Glutamatergic neuron (in vitro differentiated cells): ENCODE measurements around the gene NOLC1. TPM values are rescaled to one million over a fixed set of nuclear protein-coding genes. Genes with fewer than 3 reads are reported as not detected.

ENCODE experiments used
- DNase-seq: peaks from one replicate; pipeline ENCODE4 v3.0.0; 2022
- H3K27ac Mint-ChIP-seq: one replicate; pipeline ENCODE4 v1.8.0; 2020; ENCODE audit warnings: mild to moderate bottlenecking, mixed read lengths, inconsistent platforms; ENCODE audit not compliant: unreplicated experiment
- H3K27me3 Mint-ChIP-seq: one replicate; pipeline ENCODE4 v1.8.0; 2020; ENCODE audit warnings: mild to moderate bottlenecking, moderate library complexity, mixed read lengths, inconsistent platforms; ENCODE audit not compliant: unreplicated experiment
- H3K36me3 Mint-ChIP-seq: one replicate; pipeline ENCODE4 v1.8.0; 2020; ENCODE audit warnings: mild to moderate bottlenecking, mixed read lengths, inconsistent platforms; ENCODE audit not compliant: unreplicated experiment
- H3K4me1 Mint-ChIP-seq: one replicate; pipeline ENCODE4 v1.8.0; 2020; ENCODE audit warnings: mild to moderate bottlenecking, low read depth, mixed read lengths, inconsistent platforms; ENCODE audit not compliant: unreplicated experiment
- H3K4me3 Mint-ChIP-seq: one replicate; pipeline ENCODE4 v1.8.0; 2020; ENCODE audit warnings: mild to moderate bottlenecking, mixed read lengths, inconsistent platforms; ENCODE audit not compliant: unreplicated experiment
- H3K9me3 Mint-ChIP-seq: one replicate; pipeline ENCODE4 v1.8.0; 2020; ENCODE audit warnings: mild to moderate bottlenecking, moderate library complexity, mixed read lengths, inconsistent platforms; ENCODE audit not compliant: unreplicated experiment
- total RNA-seq: library from RNA; stranded (reverse); fragmentation: NEBNext Ultra II Directional; extraction: Animal tissue kit (Norgen Biotek cat#: 25700); gene quantifications from one replicate; pipeline ENCODE4 v1.2.1, GENCODE V29; 2021; ENCODE audit not compliant: unreplicated experiment
- TF ChIP-seq, protein P1 (sequence below): fragments of 200-600 bp; sonication (generic); IDR thresholded peaks from one replicate; pipeline ENCODE4 v1.5.0; 2021; ENCODE audit not compliant: partially characterized antibody, unreplicated experiment

Gene NOLC1
- total RNA-seq, 1 donor from 2014 or later: 59.5 TPM

DNA sequence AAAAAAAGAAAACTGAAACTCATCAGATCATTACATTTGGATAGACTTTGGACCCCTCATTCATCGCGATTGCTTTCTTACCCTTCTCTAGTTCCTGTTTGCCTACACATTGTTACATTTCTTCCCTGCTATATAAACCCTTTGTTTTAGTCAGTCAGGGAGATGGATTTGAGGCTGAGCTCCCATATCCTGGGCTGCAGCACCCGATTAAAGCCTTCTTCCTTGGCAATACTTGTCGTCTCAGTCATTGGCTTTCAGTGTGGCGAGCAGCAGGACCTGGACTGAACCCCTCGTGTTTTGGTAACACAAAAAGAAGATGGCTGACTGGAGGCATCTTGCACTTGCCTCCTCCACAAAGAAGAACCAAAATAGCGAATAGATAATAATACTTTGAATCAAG, 39.8 kb downstream of the NOLC1 start:
- TF ChIP-seq, protein P1, sequence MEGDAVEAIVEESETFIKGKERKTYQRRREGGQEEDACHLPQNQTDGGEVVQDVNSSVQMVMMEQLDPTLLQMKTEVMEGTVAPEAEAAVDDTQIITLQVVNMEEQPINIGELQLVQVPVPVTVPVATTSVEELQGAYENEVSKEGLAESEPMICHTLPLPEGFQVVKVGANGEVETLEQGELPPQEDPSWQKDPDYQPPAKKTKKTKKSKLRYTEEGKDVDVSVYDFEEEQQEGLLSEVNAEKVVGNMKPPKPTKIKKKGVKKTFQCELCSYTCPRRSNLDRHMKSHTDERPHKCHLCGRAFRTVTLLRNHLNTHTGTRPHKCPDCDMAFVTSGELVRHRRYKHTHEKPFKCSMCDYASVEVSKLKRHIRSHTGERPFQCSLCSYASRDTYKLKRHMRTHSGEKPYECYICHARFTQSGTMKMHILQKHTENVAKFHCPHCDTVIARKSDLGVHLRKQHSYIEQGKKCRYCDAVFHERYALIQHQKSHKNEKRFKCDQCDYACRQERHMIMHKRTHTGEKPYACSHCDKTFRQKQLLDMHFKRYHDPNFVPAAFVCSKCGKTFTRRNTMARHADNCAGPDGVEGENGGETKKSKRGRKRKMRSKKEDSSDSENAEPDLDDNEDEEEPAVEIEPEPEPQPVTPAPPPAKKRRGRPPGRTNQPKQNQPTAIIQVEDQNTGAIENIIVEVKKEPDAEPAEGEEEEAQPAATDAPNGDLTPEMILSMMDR: no peak
- Mint-ChIP-seq H3K36me3 (peaks cover 9% of the 10 kb centered on the region), H3K27me3 (peaks cover 3% of the 10 kb centered on the region), H3K9me3 (peaks cover 15% of the 10 kb centered on the region), H3K4me3 (no peak overlapping the region), H3K4me1 (no peaks in the 10 kb centered on the region), H3K27ac (no peak overlapping the region)
- DNase-seq: no peak

DNA sequence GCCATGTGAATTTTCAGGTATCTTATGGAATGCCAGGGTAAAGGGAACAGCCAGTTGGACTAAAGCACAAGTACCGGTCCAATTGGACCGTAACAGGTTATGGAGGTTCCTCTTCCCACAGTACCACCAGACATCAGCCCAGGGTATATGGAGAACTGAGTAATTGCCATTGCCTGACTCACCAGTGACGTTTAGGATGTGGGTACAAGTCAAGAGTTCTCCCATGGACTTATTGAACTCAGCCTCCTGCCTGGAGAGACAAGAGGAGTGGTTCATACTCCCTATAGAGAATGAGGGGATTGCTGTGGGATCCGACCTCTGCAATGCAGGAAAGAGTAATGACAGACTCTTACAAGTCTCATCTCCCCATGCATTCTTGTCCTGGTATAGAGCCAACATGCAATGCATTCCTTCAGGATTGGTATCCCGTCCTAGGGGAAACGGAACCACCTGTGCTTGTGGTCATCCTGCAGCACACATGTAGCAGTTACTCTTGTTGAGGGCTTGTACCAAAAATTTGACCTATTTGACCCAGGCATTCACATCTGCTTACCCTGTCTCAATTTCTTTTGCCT, 43.2 kb downstream of the NOLC1 start:
- Mint-ChIP-seq H3K27ac (no peak overlapping the region), H3K27me3 (peaks cover 3% of the 10 kb centered on the region), H3K4me3 (no peak overlapping the region), H3K9me3 (peaks cover 10% of the 10 kb centered on the region), H3K36me3 (peaks cover 16% of the 10 kb centered on the region), H3K4me1 (no peaks in the 10 kb centered on the region)
- no peak for DNase-seq
- TF ChIP-seq, protein P1: no peak

DNA sequence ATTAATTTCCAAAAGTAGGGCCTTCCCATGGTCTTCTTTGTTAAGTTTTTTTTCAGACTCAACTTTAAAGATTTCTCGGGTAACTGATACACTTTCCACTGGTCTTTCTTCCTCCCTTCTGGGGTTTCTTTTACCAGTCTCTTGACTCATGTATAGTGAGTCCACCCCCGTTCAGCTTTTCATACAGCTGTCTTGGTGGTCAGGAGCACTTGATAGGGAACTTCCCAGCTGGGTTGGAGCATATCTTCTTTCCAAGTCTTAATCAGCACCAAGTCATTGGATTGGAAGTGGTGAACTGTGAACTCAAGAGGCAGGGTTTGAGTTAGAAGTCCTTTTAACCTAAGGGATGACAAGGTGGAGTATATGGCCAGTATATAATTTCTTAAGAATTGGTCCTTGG, 44.7 kb downstream of the NOLC1 start:
- Mint-ChIP-seq H3K27ac (no peak overlapping the region), H3K9me3 (peaks cover 8% of the 10 kb centered on the region), H3K36me3 (peaks cover 9% of the 10 kb centered on the region), H3K4me1 (no peaks in the 10 kb centered on the region), H3K27me3 (peaks cover 3% of the 10 kb centered on the region), H3K4me3 (no peak overlapping the region)
- TF ChIP-seq, protein P1: no peak
- no peak for DNase-seq

DNA sequence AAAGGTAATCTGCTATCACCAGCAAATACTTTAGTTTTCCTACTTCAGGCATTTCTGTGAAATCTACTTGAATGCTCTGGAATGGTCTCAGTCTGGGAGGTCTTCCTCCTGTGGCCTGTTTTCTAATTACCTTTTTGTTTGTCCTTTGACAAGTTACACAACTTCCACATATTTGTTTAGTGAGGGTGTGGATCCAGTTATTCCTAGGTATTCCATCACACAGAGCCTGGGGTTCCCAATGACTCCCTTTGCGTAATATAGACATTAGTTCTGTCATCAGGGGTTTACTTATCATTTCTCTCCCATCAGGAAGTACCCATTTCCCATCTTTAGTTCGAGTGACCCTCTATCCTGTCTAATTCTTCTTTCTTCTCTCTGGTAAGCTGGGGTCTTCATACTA, 45.8 kb downstream of the NOLC1 start:
- no peaks in the 10 kb centered on the region for H3K4me1 Mint-ChIP-seq
- DNase-seq: no peak
- H3K27ac Mint-ChIP-seq: no peak overlapping the region
- TF ChIP-seq, protein P1: no peak
- peaks cover 3% of the 10 kb centered on the region for H3K27me3 Mint-ChIP-seq
- peaks cover 15% of the 10 kb centered on the region for H3K36me3 Mint-ChIP-seq
- H3K9me3 Mint-ChIP-seq: peaks cover 8% of the 10 kb centered on the region
- no peak overlapping the region for H3K4me3 Mint-ChIP-seq

DNA sequence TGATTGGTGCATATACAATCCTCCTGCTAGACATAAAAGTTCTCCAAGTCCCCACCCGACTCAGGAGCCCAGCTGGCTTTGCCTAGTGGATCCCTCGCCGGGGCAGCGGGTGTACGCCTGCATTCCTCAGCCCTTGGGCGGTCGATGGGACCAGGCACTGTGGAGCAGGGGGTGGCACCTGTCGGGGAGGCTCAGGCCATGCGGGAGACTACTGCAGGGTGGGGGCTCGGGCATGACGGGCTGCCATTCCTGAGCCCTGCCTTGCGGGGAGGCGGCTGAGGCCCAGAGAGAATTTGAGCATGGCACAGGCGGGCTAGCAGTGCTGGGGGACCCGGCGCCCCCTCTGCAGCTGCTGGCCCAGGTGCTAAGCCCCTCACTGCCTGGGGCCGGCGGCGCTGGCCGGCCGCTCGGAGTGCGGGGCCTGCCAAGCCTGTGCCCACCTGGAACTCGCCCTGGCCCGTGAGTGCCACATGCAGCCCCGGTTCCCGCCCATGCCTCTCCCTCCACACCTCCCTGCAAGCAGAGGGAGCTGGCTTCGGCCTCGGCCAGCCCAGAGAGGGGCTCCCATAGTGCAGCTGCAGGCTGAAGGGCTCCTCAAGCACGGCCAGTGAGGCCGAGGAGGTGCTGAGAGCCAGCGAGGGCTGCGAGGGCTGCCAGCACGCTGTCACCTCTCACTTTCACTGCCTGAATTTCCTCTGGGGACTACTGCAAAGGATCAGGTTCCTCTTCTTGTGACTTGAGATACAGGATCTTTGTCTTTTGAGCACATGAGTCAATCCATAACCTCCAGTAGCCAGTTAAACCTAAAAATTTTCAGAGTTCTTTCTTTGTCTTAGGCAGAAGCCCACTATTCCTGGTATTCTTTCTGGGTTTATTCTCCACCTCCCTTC, 48.8 kb downstream of the NOLC1 start:
- Mint-ChIP-seq H3K27ac (no peak overlapping the region), H3K4me1 (no peaks in the 10 kb centered on the region), H3K36me3 (peaks cover 21% of the 10 kb centered on the region), H3K4me3 (no peak overlapping the region), H3K9me3 (peaks cover 15% of the 10 kb centered on the region), H3K27me3 (peaks cover 1% of the 10 kb centered on the region)
- TF ChIP-seq, protein P1: no peak
- no peak for DNase-seq
